Activated naive CD4-positive, alpha-beta T cell treated with anti-CD3 and anti-CD28 coated beads, Interleukin-2, amount 50 U/mL, for 72 hours (primary cell): ENCODE data around the gene ARHGAP28. TPM values are rescaled to one million over a fixed set of nuclear protein-coding genes. Genes with fewer than 3 reads are reported as not detected.

ENCODE experiments used
- ATAC-seq, 2 donors: fragments of 150-1000 bp; cut with Tn5 transposase; 2 replicates each; pipeline ENCODE4 v1.10.0; 2021; ENCODE audit warnings: mild to moderate bottlenecking in 2 of 2, moderate library complexity in 2 of 2
- DNase-seq, 2 donors: peaks; one replicate each; pipeline ENCODE4 v3.0.0; 2021 to 2022; ENCODE audit warnings: low spot score in 2 of 2
- H3K27ac Mint-ChIP-seq, 2 donors: one replicate each; pipeline ENCODE4 v1.8.0; 2022; ENCODE audit warnings: mild to moderate bottlenecking in 2 of 2, mixed read lengths in 2 of 2
- H3K36me3 Mint-ChIP-seq, 2 donors: one replicate each; pipeline ENCODE4 v1.8.0; 2022; ENCODE audit warnings: mixed read lengths in 2 of 2
- H3K9me3 Mint-ChIP-seq, 2 donors: one replicate each; pipeline ENCODE4 v1.8.0; 2022; ENCODE audit warnings: mixed read lengths in 2 of 2
- total RNA-seq, 2 donors: library from RNA; stranded (reverse); gene quantifications; one replicate each; pipeline ENCODE4 v1.2.3, GENCODE V29; 2022

Gene ARHGAP28
- total RNA-seq, 2 donors from 2014 or later = not detected

- no peak for DNase-seq
- no peak overlapping the region for H3K27ac Mint-ChIP-seq
- peaks cover 0 to 3% of the 10 kb centered on the region in 2 donors for H3K9me3 Mint-ChIP-seq
- H3K36me3 Mint-ChIP-seq = no peaks in the 10 kb centered on the region
- no peak for ATAC-seq
Measured at GRCh38 chr18:6941996-6942395, 212.5 kb downstream of the ARHGAP28 start.

GRCh38 chr18:6942742-6943141 lies 213.2 kb downstream of the ARHGAP28 start:
- DNase-seq (no peak), ATAC-seq (no peak)
- Mint-ChIP-seq H3K27ac (no peak overlapping the region), H3K36me3 (no peaks in the 10 kb centered on the region), H3K9me3 (peaks cover 0 to 3% of the 10 kb centered on the region in 2 donors)

DNA sequence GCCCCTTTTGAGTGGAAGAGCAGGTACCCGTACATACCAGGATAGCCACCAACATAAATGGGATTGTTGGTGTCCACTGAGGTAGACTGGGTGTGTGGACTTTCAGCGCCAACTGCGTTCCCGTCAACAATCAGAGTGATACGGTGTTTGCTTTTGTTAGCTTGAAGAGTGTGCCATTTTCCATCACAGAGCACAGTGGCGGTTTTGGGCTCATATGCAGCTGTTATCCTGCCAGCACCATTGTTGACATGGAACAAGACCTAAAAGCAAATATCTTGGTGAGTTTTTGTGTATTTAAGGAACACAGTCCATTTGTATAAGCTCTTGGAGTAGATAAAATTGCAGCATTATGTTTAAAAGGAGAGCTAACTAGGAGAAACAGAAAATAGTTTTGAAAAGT lies 213.6 kb downstream of the ARHGAP28 start:
- H3K27ac Mint-ChIP-seq = no peak overlapping the region
- peaks cover 0 to 3% of the 10 kb centered on the region in 2 donors for H3K9me3 Mint-ChIP-seq
- no peaks in the 10 kb centered on the region for H3K36me3 Mint-ChIP-seq
- DNase-seq (no peak), ATAC-seq (no peak)

- peaks cover 0 to 11% of the 10 kb centered on the region in 2 donors for H3K9me3 Mint-ChIP-seq
Measured at GRCh38 chr18:6947338-6948030, 218.0 kb downstream of the ARHGAP28 start.

GRCh38 chr18:6948281-6949055 lies 219.0 kb downstream of the ARHGAP28 start:
- H3K27ac Mint-ChIP-seq = no peak overlapping the region

More at GRCh38 chr18:6947338-6948030, 218.0 kb downstream of the ARHGAP28 start:
- DNase-seq (no peak), ATAC-seq (no peak)
- Mint-ChIP-seq H3K36me3 (peaks cover 5 to 6% of the 10 kb centered on the region in 2 donors), H3K27ac (no peak overlapping the region)

GRCh38 chr18:6949800-6950586 lies 220.5 kb downstream of the ARHGAP28 start:
- no peak for DNase-seq
- Mint-ChIP-seq H3K36me3 (peaks cover 5 to 6% of the 10 kb centered on the region in 2 donors), H3K9me3 (peaks cover 7 to 17% of the 10 kb centered on the region in 2 donors), H3K27ac (no peak overlapping the region)
- ATAC-seq = no peak

More at GRCh38 chr18:6948281-6949055, 219.0 kb downstream of the ARHGAP28 start:
- H3K9me3 Mint-ChIP-seq = peaks cover 0 to 11% of the 10 kb centered on the region in 2 donors
- no peak for ATAC-seq
- H3K36me3 Mint-ChIP-seq = peaks cover 5 to 6% of the 10 kb centered on the region in 2 donors
- no peak for DNase-seq

DNA sequence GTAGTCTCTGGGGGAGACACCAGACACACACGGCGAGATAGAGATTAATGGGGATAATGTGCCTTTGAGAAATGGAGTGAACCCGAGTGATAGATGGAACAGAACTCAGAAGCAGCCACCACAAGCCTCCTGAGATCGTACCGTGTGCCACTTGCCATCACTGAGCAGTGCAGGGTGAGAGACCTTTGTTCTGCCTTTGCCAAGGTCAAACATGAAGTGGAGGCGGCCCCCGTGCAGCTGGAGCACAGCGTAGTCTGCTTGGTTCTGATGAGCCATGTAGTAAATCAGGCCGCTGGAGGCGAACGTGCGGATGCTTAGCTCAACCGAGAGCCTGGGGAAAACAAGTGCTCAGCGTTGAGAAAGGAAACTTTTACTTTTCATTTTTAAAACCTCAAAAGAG lies 221.1 kb downstream of the ARHGAP28 start:
- Mint-ChIP-seq H3K9me3 (peaks cover 7 to 17% of the 10 kb centered on the region in 2 donors), H3K27ac (no peak overlapping the region), H3K36me3 (peaks cover 5 to 6% of the 10 kb centered on the region in 2 donors)
- no peak for DNase-seq
- no peak for ATAC-seq

DNA sequence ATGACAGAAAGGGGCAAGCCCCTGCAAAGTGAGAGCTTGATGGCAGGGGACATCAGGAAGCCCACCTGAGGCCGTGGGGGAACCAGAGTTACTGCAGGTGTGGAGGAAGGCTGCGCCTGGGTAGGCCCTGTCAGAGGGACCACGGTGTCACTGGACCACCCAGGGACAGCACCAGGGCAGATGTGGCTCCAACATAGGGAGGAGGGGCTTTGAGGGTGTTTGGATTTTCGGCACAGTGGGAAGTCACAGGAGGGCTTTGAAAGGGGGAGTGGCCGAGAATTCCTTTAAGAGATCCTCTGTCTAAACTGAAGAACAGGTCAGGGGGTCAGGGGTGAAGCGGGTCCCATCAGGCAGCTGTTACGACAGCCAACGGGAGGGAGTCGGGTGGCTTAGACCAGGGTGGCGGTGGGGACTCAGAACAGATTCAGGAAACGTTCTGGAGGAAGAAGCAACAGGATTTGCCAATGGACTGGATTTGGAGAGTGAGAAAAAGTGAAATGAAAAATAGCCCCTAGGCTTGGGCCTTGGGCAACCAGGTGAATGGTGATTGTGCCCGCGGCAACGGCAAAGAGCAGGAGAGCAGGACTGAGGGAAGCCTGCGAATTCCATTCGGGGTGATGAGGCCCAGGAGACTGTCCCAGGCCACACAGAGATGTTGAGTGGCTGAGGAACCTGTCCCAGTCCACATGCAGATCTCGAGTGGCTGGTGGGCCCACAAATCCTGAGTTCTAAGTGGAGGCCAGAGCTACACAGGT lies 222.0 kb downstream of the ARHGAP28 start:
- ATAC-seq (no peak), DNase-seq (no peak)
- Mint-ChIP-seq H3K36me3 (peaks cover 5 to 6% of the 10 kb centered on the region in 2 donors), H3K27ac (no peak overlapping the region), H3K9me3 (peaks cover 7 to 17% of the 10 kb centered on the region in 2 donors)

DNA sequence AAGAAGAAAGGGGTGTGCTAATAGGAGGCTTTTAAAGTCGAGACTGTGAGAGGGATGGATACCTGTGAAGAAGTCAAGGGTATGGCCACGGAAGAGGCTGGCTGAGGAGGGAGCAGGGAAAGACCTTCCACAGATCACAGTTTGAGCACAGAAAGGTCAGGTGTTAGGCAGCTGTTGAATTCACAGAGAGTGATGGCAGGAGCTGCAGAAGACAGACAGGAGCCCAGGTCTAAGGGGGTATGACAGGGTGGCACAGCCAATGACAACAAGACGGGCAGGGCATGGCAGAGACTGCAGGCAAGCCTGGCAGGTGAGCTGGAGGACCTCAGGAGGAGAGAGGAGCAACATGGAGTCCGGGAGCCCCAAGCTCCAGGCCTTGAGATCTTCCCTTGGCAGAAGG lies 225.0 kb downstream of the ARHGAP28 start:
- peaks cover 5 to 6% of the 10 kb centered on the region in 2 donors for H3K36me3 Mint-ChIP-seq
- no peak overlapping the region for H3K27ac Mint-ChIP-seq
- DNase-seq (no peak), ATAC-seq (no peak)
- H3K9me3 Mint-ChIP-seq = peaks cover 7 to 17% of the 10 kb centered on the region in 2 donors

GRCh38 chr18:6955304-6955703 lies 225.8 kb downstream of the ARHGAP28 start:
- Mint-ChIP-seq H3K27ac (no peak overlapping the region), H3K9me3 (peaks cover 9 to 20% of the 10 kb centered on the region in 2 donors), H3K36me3 (peaks cover 5 to 6% of the 10 kb centered on the region in 2 donors)
- no peak for DNase-seq
- ATAC-seq = no peak

- ATAC-seq = no peak
- peaks cover 0 to 6% of the 10 kb centered on the region in 2 donors for H3K36me3 Mint-ChIP-seq
- no peak for DNase-seq
- no peak overlapping the region for H3K27ac Mint-ChIP-seq
- peaks cover 11 to 19% of the 10 kb centered on the region in 2 donors for H3K9me3 Mint-ChIP-seq
Measured at GRCh38 chr18:6956495-6956894, 227.0 kb downstream of the ARHGAP28 start.

DNA sequence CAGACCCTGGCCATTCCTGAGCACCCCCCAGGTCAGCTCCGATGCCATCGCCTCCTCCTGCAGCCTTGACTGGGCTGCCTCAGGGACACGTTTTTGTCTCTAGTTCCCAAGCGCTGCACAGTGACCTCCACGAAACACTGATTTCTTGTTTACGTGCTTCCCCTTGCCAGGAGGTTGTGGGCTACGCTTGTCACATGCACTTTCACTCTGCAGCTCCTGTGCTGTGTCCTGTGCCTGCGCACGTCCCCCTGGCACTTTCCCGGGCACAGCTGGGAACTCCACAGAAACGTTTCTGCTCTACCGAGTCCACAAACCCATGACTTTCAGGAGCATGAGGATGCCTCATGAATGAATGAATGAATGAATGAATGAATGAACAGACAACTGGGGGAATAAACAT lies 227.5 kb downstream of the ARHGAP28 start:
- H3K36me3 Mint-ChIP-seq = peaks cover 0 to 3% of the 10 kb centered on the region in 2 donors
- H3K27ac Mint-ChIP-seq = no peak overlapping the region
- H3K9me3 Mint-ChIP-seq = peaks cover 11 to 14% of the 10 kb centered on the region in 2 donors
- ATAC-seq (no peak), DNase-seq (no peak)

DNA sequence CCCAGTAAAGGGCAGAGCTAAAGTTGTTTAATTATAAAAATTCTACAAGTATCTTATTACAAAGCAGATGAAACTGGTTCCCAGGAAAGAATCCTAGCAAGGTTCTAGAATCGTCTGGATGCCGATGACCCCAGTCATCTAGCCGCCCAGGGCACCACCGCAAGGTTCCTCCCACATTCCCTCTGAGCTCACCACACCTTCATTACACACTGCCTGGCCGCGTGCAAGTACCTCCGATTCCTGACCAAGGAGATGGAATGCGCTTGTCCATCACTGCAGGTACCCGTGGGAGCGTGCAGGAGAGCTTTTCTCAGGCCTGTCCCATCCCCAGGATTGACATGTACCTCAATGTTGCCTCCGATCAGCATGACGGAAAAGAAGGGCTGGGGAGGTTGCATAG lies 229.6 kb downstream of the ARHGAP28 start:
- H3K9me3 Mint-ChIP-seq = peaks cover 5 to 9% of the 10 kb centered on the region in 2 donors

GRCh38 chr18:6960124-6960523 lies 230.6 kb downstream of the ARHGAP28 start:
- DNase-seq (no peak), ATAC-seq (no peak)
- Mint-ChIP-seq H3K9me3 (peaks cover 3 to 4% of the 10 kb centered on the region in 2 donors), H3K27ac (no peak overlapping the region), H3K36me3 (no peaks in the 10 kb centered on the region)

More for the DNA sequence above, 229.6 kb downstream of the ARHGAP28 start:
- no peak overlapping the region for H3K27ac Mint-ChIP-seq
- DNase-seq (no peak), ATAC-seq (no peak)
- H3K36me3 Mint-ChIP-seq = no peaks in the 10 kb centered on the region

- Mint-ChIP-seq H3K36me3 (no peaks in the 10 kb centered on the region), H3K27ac (no peak overlapping the region), H3K9me3 (peaks cover 3 to 4% of the 10 kb centered on the region in 2 donors)
- ATAC-seq (no peak), DNase-seq (no peak)
Measured at GRCh38 chr18:6960656-6961055, 231.1 kb downstream of the ARHGAP28 start.

GRCh38 chr18:6961331-6961730 lies 231.8 kb downstream of the ARHGAP28 start:
- DNase-seq (no peak), ATAC-seq (no peak)
- peaks cover 3 to 4% of the 10 kb centered on the region in 2 donors for H3K9me3 Mint-ChIP-seq
- no peak overlapping the region for H3K27ac Mint-ChIP-seq
- no peaks in the 10 kb centered on the region for H3K36me3 Mint-ChIP-seq
